Panc1 (cell line): ENCODE data around the gene NF1.

Source experiments
- POLR2AphosphoS5 ChIP-seq: IDR thresholded peaks from 2 replicates; pipeline ENCODE4 v1.6.1; 2012; ENCODE audit warnings: mild to moderate bottlenecking, low read depth, low read length, moderate library complexity
- SIN3A ChIP-seq: IDR thresholded peaks from 2 replicates; pipeline ENCODE4 v1.6.1; 2012; ENCODE audit warnings: low read depth, mild to moderate bottlenecking, low read length, moderate library complexity, borderline replicate concordance; ENCODE audit not compliant: insufficient read depth
- TCF7L2 ChIP-seq: IDR thresholded peaks from 2 replicates; pipeline ENCODE4 v1.6.1; 2011; ENCODE audit warnings: mild to moderate bottlenecking, low read depth, low read length, inconsistent platforms
- TF ChIP-seq, protein P1 (sequence below): fragments of 450-650 bp; IDR thresholded peaks from 2 replicates; pipeline ENCODE4 v1.5.1; 2017; ENCODE audit warnings: mild to moderate bottlenecking

DNA sequence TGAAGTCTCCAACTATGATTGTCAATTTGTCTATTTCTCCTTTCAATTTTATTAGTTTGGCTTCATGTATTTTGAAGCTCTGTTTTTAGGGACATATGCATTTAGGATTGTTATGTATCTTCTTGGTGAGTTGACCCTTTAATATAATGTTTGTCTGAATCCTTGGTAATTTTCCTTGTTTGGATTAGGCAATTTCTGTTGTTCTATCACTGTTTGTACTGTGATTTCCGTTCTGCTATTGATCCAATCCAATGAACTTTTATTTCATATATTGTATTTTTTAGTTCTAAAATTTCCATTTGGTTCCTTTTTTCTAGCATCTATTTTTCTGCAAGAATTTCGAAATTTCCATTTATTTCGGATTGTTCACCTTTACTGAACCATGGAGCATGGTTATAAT lies 327.7 kb downstream of the NF1 start:
- TF ChIP-seq, protein P1, sequence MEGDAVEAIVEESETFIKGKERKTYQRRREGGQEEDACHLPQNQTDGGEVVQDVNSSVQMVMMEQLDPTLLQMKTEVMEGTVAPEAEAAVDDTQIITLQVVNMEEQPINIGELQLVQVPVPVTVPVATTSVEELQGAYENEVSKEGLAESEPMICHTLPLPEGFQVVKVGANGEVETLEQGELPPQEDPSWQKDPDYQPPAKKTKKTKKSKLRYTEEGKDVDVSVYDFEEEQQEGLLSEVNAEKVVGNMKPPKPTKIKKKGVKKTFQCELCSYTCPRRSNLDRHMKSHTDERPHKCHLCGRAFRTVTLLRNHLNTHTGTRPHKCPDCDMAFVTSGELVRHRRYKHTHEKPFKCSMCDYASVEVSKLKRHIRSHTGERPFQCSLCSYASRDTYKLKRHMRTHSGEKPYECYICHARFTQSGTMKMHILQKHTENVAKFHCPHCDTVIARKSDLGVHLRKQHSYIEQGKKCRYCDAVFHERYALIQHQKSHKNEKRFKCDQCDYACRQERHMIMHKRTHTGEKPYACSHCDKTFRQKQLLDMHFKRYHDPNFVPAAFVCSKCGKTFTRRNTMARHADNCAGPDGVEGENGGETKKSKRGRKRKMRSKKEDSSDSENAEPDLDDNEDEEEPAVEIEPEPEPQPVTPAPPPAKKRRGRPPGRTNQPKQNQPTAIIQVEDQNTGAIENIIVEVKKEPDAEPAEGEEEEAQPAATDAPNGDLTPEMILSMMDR = no peak
- TF ChIP-seq TCF7L2 = no peak
- TF ChIP-seq POLR2AphosphoS5 = no peak
- no peak for TF ChIP-seq SIN3A
